H1 (cell line): ENCODE measurements around the gene JUP. TPM values are rescaled to one million over a fixed set of nuclear protein-coding genes. Genes with fewer than 3 reads are reported as not detected.

Source experiments
- BCL11A ChIP-seq, 2 experiments: IDR thresholded peaks; one replicate each; pipeline ENCODE4 v1.6.1; 2011; ENCODE audit warnings: low read depth in 2 of 2, low read length in 2 of 2, mild to moderate bottlenecking in 2 of 2
- FOSL1 ChIP-seq: IDR thresholded peaks from 2 replicates; pipeline ENCODE4 v1.6.1; 2011; ENCODE audit warnings: mild to moderate bottlenecking, low read depth, low read length, moderate library complexity; ENCODE audit not compliant: insufficient read depth
- GTF2F1 ChIP-seq: IDR thresholded peaks from 2 replicates; pipeline ENCODE4 v1.6.1; 2012; ENCODE audit warnings: low read depth, low read length, improper control_type of control experiment, borderline replicate concordance
- KDM4A ChIP-seq: IDR thresholded peaks from one replicate; pipeline ENCODE4 v1.7.1; 2012; ENCODE audit warnings: low read depth, mild to moderate bottlenecking, moderate library complexity, low read length, inconsistent platforms; ENCODE audit not compliant: severe bottlenecking
- PHF8 ChIP-seq: fragments of 200-600 bp; sonication (generic); conservative IDR thresholded peaks from 2 replicates; pipeline ENCODE4 v1.7.1; 2012; ENCODE audit warnings: low read depth, mild to moderate bottlenecking, inconsistent platforms, low read length, moderate library complexity
- TBP ChIP-seq: IDR thresholded peaks from 2 replicates; pipeline ENCODE4 v1.6.1; 2011; ENCODE audit warnings: low read depth, low read length, improper control_type of control experiment
- polyA plus RNA-seq, 7 experiments: library from polyadenylated mRNA; depleted of rRNA in 3 of 7; stranded (reverse) in 5 of 7; unstranded in 2 of 7; fragments of >200 nt in 5 of 7; fragments of 200-250 nt in 2 of 7; gene quantifications; 1 replicate in 5 of 7; 2 replicates in 1 of 7; 4 replicates in 1 of 7; pipeline versions ENCODE4 v1.2.1 to v1.2.3, GENCODE V29; 2011 to 2013; ENCODE audit warnings: missing spikeins in 2 of 7, mixed read lengths in 2 of 7
- total RNA-seq: library from RNA; stranded (reverse); fragmentation: NEBNext Ultra II Directional; extraction: Animal tissue kit (Norgen Biotek cat#: 25700); gene quantifications from 2 replicates; pipeline ENCODE4 v1.2.1, GENCODE V29; 2021
- TF ChIP-seq, protein P1 (sequence below): IDR thresholded peaks from 2 replicates; pipeline ENCODE4 v1.6.1; 2012; ENCODE audit warnings: low read length, inconsistent platforms

JUP gene
- total and polyA plus RNA-seq, 2 of the 8 experiments (the other 6 are each of a cell fraction or from before 2014, with no cell fraction given) = 62.8 to 102 TPM

DNA sequence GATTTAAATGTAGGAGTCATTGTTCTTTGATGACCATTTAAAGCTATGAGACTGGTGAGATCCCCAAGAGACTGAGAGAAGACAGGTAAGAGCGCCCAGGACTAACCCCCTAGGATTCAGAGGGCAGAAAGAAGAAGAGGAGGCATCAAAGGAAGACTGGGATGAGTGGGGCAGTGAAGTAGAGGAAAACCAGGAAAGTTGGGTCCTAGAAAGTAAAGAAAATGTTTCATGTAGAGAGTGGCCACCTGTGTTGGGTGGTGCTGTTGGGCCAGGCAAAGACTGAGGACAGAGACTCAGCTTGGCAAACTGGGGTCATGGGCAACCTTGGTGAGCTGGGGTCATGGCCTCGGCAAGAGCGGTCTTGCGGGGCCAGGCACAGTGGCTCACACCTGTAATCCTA is 50.8 kb downstream of the JUP start (continued):
- TF ChIP-seq, protein P1, sequence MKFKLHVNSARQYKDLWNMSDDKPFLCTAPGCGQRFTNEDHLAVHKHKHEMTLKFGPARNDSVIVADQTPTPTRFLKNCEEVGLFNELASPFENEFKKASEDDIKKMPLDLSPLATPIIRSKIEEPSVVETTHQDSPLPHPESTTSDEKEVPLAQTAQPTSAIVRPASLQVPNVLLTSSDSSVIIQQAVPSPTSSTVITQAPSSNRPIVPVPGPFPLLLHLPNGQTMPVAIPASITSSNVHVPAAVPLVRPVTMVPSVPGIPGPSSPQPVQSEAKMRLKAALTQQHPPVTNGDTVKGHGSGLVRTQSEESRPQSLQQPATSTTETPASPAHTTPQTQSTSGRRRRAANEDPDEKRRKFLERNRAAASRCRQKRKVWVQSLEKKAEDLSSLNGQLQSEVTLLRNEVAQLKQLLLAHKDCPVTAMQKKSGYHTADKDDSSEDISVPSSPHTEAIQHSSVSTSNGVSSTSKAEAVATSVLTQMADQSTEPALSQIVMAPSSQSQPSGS = no peak
- TF ChIP-seq GTF2F1 (no peak), FOSL1 (no peak), PHF8 (no peak), TBP (no peak), KDM4A (no peak), BCL11A (IDR thresholded peaks at IDR 0.05; ENCODE audit: low read depth in 2 of 2, low read length in 2 of 2) (no peak)
